Uterus (tissue), 2 donors: ENCODE data around the gene LCNL1.

Experiments used
- CTCF ChIP-seq, 4 experiments: fragments of 200-600 bp in 2 of 4; fragments of 450-650 bp in 2 of 4; sonication (generic) in 2 of 4; IDR thresholded peaks; one replicate each; pipeline ENCODE4 v1.5.1; 2016 to 2019; ENCODE audit warnings: antibody characterized with exemption in 4 of 4, mild to moderate bottlenecking in 2 of 4, moderate library complexity in 1 of 4
- POLR2A ChIP-seq, 2 donors: fragments of 450-650 bp; IDR thresholded peaks; one replicate each; pipeline ENCODE4 v1.6.1; 2016; ENCODE audit warnings: antibody characterized with exemption in 2 of 2, mild to moderate bottlenecking in 1 of 2, moderate library complexity in 1 of 2

- no peak for TF ChIP-seq CTCF (IDR thresholded peaks at IDR 0.05)
- TF ChIP-seq POLR2A (IDR thresholded peaks at IDR 0.05) = no peak
These were observed 30.1 kb downstream of the LCNL1 start for GRCh38 chr9:137012694-137013570.
